ENCODE data around the gene CD163.

Gene CD163

DNA sequence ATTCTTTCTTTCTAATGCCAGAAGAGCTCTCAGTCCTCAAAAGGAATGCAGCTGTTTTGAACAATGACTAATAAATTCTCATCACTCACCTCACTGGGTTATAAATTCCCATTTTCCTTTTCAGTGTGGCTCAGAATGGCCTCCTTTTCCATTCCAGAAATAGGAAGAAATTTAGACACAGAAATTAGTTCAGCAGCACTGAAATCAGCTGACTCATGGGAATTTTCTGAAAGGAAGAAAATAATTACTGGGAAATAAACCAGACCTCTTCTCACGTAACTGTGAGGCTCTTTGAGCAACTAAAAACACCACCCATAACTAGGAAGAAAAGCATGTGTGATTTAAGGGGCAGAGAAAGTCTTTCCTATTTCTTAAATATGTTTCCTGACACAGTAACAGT is 23.8 kb downstream of the CD163 start:
- no peaks in the 10 kb centered on the region for H3K4me1 ChIP-seq (ENCODE audit: control insufficient read depth, insufficient read depth, low read length)
- no peaks in the 10 kb centered on the region for H3K36me3 ChIP-seq (ENCODE audit: control insufficient read depth in 2 of 2, insufficient read depth in 1 of 2, low read length in 2 of 2)
- CTCF ChIA-PET = interaction anchor here (0.6 to 1.0 kb wide), 2 partner anchors 19 to 163 kb away, joined by 3 to 4 read pairs; no protein-coding TSS in a partner anchor
- no peaks in the 10 kb centered on the region for H3K9me3 ChIP-seq (ENCODE audit: control insufficient read depth, insufficient read depth, low read depth, low read length)
- POLR2A ChIA-PET = no interaction called here
- TF ChIP-seq ZNF302 (tag by site-specific recombination; IDR thresholded peaks at IDR 0.05; ENCODE audit: low read depth) = no peak
- TF ChIP-seq, protein P1, sequence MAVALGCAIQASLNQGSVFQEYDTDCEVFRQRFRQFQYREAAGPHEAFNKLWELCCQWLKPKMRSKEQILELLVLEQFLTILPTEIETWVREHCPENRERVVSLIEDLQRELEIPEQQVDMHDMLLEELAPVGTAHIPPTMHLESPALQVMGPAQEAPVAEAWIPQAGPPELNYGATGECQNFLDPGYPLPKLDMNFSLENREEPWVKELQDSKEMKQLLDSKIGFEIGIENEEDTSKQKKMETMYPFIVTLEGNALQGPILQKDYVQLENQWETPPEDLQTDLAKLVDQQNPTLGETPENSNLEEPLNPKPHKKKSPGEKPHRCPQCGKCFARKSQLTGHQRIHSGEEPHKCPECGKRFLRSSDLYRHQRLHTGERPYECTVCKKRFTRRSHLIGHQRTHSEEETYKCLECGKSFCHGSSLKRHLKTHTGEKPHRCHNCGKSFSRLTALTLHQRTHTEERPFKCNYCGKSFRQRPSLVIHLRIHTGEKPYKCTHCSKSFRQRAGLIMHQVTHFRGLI (tag by site-specific recombination; IDR thresholded peaks at IDR 0.05) = no peak
- TF ChIP-seq ZNF350 (tag by site-specific recombination; IDR thresholded peaks at IDR 0.05) = no peak
- TF ChIP-seq ZNF473 (tag by site-specific recombination; IDR thresholded peaks at IDR 0.05) = no peak
- no peak for TF ChIP-seq ZNF37A (tag by site-specific recombination; IDR thresholded peaks at IDR 0.05)
- no peak for TF ChIP-seq KLF1 (tag by site-specific recombination; IDR thresholded peaks at IDR 0.05)
- no peak for TF ChIP-seq ZNF621 (tag by site-specific recombination; IDR thresholded peaks at IDR 0.05)
- TF ChIP-seq ZNF510 (tag by site-specific recombination; IDR thresholded peaks at IDR 0.05; ENCODE audit: insufficient replicate concordance) = no peak
- TF ChIP-seq ZNF404 (tag by site-specific recombination; IDR thresholded peaks at IDR 0.05) = no peak
- TF ChIP-seq HOXC10 (CRISPR knock-in tag; IDR thresholded peaks at IDR 0.05) = no peak
- no peak overlapping the region for H3K27ac ChIP-seq (ENCODE audit: extremely low read depth, low read depth, low read length)
- H3K4me3 ChIP-seq (ENCODE audit: low read depth, low read length) = no peak overlapping the region

DNA sequence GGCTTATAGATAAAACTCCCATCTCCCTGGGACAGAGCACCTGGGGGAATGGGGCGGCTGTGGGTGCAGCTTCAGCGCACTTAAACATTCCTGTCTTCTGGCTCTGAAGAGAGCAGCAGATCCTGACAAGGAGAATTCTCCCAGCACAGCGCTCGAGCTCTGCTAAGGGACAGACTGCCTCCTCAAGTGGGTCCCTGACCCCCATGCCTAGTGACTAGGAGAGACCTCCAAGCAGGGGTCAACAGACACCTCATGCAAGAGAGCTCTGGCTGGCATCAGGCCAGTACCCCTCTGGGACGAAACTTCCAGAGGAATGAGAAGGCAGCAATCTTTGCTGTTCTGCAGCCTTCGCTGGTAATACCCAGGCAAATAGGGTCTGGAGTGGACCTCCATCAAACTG is 31.5 kb downstream of the CD163 start:
- ChIA-PET POLR2A (no interaction called here), CTCF (no interaction called here)
- TF ChIP-seq ZNF214 (tag by site-specific recombination; IDR thresholded peaks at IDR 0.05; ENCODE audit: borderline replicate concordance) (no peak), ZNF610 (tag by site-specific recombination; IDR thresholded peaks at IDR 0.05; ENCODE audit: borderline replicate concordance) (no peak), ZNF155 (tag by site-specific recombination; IDR thresholded peaks at IDR 0.05) (no peak), ZNF175 (tag by site-specific recombination; IDR thresholded peaks at IDR 0.05) (no peak), HOXA7 (CRISPR knock-in tag; IDR thresholded peaks at IDR 0.05; ENCODE audit: borderline replicate concordance) (no peak), ZNF16 (tag by site-specific recombination; IDR thresholded peaks at IDR 0.05; ENCODE audit: low read depth) (no peak), ZNF311 (tag by site-specific recombination; IDR thresholded peaks at IDR 0.05; ENCODE audit: borderline replicate concordance) (no peak), ZNF24 (tag by site-specific recombination; IDR thresholded peaks at IDR 0.05) (no peak), ZBTB17 (tag by site-specific recombination; IDR thresholded peaks at IDR 0.05) (no peak), ZNF211 (tag by site-specific recombination; IDR thresholded peaks at IDR 0.05; ENCODE audit: low read depth) (no peak), ZBTB10 (tag by site-specific recombination; IDR thresholded peaks at IDR 0.05) (no peak), ZSCAN16 (tag by site-specific recombination; IDR thresholded peaks at IDR 0.05) (no peak)
- TF ChIP-seq, protein P2, sequence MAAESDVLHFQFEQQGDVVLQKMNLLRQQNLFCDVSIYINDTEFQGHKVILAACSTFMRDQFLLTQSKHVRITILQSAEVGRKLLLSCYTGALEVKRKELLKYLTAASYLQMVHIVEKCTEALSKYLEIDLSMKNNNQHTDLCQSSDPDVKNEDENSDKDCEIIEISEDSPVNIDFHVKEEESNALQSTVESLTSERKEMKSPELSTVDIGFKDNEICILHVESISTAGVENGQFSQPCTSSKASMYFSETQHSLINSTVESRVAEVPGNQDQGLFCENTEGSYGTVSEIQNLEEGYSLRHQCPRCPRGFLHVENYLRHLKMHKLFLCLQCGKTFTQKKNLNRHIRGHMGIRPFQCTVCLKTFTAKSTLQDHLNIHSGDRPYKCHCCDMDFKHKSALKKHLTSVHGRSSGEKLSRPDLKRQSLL (tag by site-specific recombination; IDR thresholded peaks at IDR 0.05) = no peak
- TF ChIP-seq, protein P3, sequence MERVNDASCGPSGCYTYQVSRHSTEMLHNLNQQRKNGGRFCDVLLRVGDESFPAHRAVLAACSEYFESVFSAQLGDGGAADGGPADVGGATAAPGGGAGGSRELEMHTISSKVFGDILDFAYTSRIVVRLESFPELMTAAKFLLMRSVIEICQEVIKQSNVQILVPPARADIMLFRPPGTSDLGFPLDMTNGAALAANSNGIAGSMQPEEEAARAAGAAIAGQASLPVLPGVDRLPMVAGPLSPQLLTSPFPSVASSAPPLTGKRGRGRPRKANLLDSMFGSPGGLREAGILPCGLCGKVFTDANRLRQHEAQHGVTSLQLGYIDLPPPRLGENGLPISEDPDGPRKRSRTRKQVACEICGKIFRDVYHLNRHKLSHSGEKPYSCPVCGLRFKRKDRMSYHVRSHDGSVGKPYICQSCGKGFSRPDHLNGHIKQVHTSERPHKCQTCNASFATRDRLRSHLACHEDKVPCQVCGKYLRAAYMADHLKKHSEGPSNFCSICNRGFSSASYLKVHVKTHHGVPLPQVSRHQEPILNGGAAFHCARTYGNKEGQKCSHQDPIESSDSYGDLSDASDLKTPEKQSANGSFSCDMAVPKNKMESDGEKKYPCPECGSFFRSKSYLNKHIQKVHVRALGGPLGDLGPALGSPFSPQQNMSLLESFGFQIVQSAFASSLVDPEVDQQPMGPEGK (tag by site-specific recombination; IDR thresholded peaks at IDR 0.05) = no peak
- Histone ChIP-seq H3K4me3 (ENCODE audit: low read depth, low read length) (no peak overlapping the region), H3K9me3 (ENCODE audit: control insufficient read depth, insufficient read depth, low read depth, low read length) (no peaks in the 10 kb centered on the region), H3K36me3 (ENCODE audit: control insufficient read depth in 2 of 2, insufficient read depth in 1 of 2, low read length in 2 of 2) (no peaks in the 10 kb centered on the region), H3K4me1 (ENCODE audit: control insufficient read depth, insufficient read depth, low read length) (no peaks in the 10 kb centered on the region), H3K27ac (ENCODE audit: extremely low read depth, low read depth, low read length) (no peak overlapping the region)
